Skin epidermis (tissue), 12 donors: Measurements from ENCODE around the gene LPAR1.
A peak's percentile ranks its signal among the peaks of the same experiment; 100 is the strongest.
"Not testable (repeated sequence)": the region's sequence is repeated elsewhere in the genome, so short reads cannot be mapped to it uniquely, and the experiment has no call there.

Source experiments
- H3K27ac ChIP-seq, 21 experiments: fragments of 200-600 bp; sonication (generic) in 11 of 21; one replicate each; pipeline ENCODE4 v1.5.0; 2020; ENCODE audit warnings: mild to moderate bottlenecking in 3 of 21, inconsistent platforms in 2 of 21, moderate library complexity in 2 of 21
- H3K4me3 ChIP-seq, 7 experiments: fragments of 200-600 bp; sonication (generic) in 2 of 7; one replicate each; pipeline ENCODE4 v1.5.0; 2020; ENCODE audit warnings: inconsistent platforms in 2 of 7, mild to moderate bottlenecking in 2 of 7, moderate library complexity in 1 of 7

LPAR1 gene

GRCh38 chr9:111038331-111039230, at the start of gene LPAR1:
LPAR1 (minus strand) TSS chr9:111038470; CDS start chr9:110972117, 66,353 bp downstream.
- H3K4me3 ChIP-seq = peak within 1 kb of the TSS; percentile 47 to 73 (median 54)
- H3K27ac ChIP-seq = peak within 1 kb of the TSS; percentile 57 to 96 (median 88)

- no peak overlapping the region for H3K4me3 ChIP-seq
These were observed 40.2 kb upstream of the LPAR1 start for GRCh38 chr9:111078391-111079038.

GRCh38 chr9:111076519-111076918, 38.2 kb upstream of the LPAR1 start:
- H3K4me3 ChIP-seq = no peak overlapping the region
- H3K27ac ChIP-seq = no peak overlapping the region

More at GRCh38 chr9:111078391-111079038, 40.2 kb upstream of the LPAR1 start:
- H3K27ac ChIP-seq = no peak overlapping the region

GRCh38 chr9:111076042-111076441, 37.8 kb upstream of the LPAR1 start:
- no peak overlapping the region for H3K27ac ChIP-seq

GRCh38 chr9:111074395-111074794, 36.1 kb upstream of the LPAR1 start:
- H3K4me3 ChIP-seq = no peak overlapping the region
- no peak overlapping the region for H3K27ac ChIP-seq

More at GRCh38 chr9:111076042-111076441, 37.8 kb upstream of the LPAR1 start:
- no peak overlapping the region for H3K4me3 ChIP-seq

- Histone ChIP-seq H3K27ac (peak overlapping the region in 9 of 21 experiments; percentile 16 to 82 (median 60)), H3K4me3 (no peak overlapping the region)
These were observed 30.9 kb upstream of the LPAR1 start for GRCh38 chr9:111069183-111069582.

- H3K27ac ChIP-seq = peak overlapping the region in 18 of 21 experiments; percentile 16 to 82 (median 50)
- no peak overlapping the region for H3K4me3 ChIP-seq
These were observed 30.5 kb upstream of the LPAR1 start for GRCh38 chr9:111068771-111069170.

GRCh38 chr9:111068383-111068730, 30.1 kb upstream of the LPAR1 start:
- Histone ChIP-seq H3K27ac (peak overlapping the region in 19 of 21 experiments; percentile 16 to 82 (median 48)), H3K4me3 (no peak overlapping the region)

- Histone ChIP-seq H3K27ac (peak overlapping the region in 5 of 21 experiments; percentile 5 to 51 (median 16)), H3K4me3 (no peak overlapping the region)
These were observed 28.2 kb upstream of the LPAR1 start for GRCh38 chr9:111066468-111066867.

GRCh38 chr9:111065414-111065813, 27.1 kb upstream of the LPAR1 start:
- no peak overlapping the region for H3K27ac ChIP-seq
- H3K4me3 ChIP-seq = no peak overlapping the region

GRCh38 chr9:111064160-111064837, 26.0 kb upstream of the LPAR1 start:
- H3K27ac ChIP-seq = no peak overlapping the region
- H3K4me3 ChIP-seq = no peak overlapping the region

- Histone ChIP-seq H3K4me3 (no peak overlapping the region), H3K27ac (no peak overlapping the region)
These were observed 25.1 kb upstream of the LPAR1 start for GRCh38 chr9:111063332-111063731.

- no peak overlapping the region for H3K4me3 ChIP-seq
- H3K27ac ChIP-seq = no peak overlapping the region
These were observed 19.9 kb upstream of the LPAR1 start for GRCh38 chr9:111058166-111058565.

GRCh38 chr9:111056538-111056937, 18.3 kb upstream of the LPAR1 start:
- Histone ChIP-seq H3K27ac (no peak overlapping the region), H3K4me3 (no peak overlapping the region)

- H3K4me3 ChIP-seq = no peak overlapping the region
These were observed 14.5 kb upstream of the LPAR1 start for GRCh38 chr9:111052791-111053190.

GRCh38 chr9:111051400-111051799, 13.1 kb upstream of the LPAR1 start:
- no peak overlapping the region for H3K4me3 ChIP-seq
- no peak overlapping the region for H3K27ac ChIP-seq

More at GRCh38 chr9:111052791-111053190, 14.5 kb upstream of the LPAR1 start:
- no peak overlapping the region for H3K27ac ChIP-seq

- H3K4me3 ChIP-seq = no peak overlapping the region
- no peak overlapping the region for H3K27ac ChIP-seq
These were observed 12.5 kb upstream of the LPAR1 start for GRCh38 chr9:111050819-111051218.

GRCh38 chr9:111047287-111047686, 9.0 kb upstream of the LPAR1 start:
- not testable (repeated sequence) for H3K27ac ChIP-seq, H3K4me3 ChIP-seq

GRCh38 chr9:111041902-111042301, 3.6 kb upstream of the LPAR1 start:
- H3K4me3 ChIP-seq = no peak overlapping the region
- no peak overlapping the region for H3K27ac ChIP-seq

- no peak overlapping the region for H3K4me3 ChIP-seq
- no peak overlapping the region for H3K27ac ChIP-seq
These were observed 2.2 kb upstream of the LPAR1 start for GRCh38 chr9:111040494-111040893.
